Keratinocyte (primary cell): ENCODE data around the gene GMPS. TPM values are rescaled to one million over a fixed set of nuclear protein-coding genes. Genes with fewer than 3 reads are reported as not detected.

Source experiments
- DNase-seq: peaks from one replicate; pipeline ENCODE4 v3.0.0-alpha.2; 2011; ENCODE audit warnings: low read depth, missing footprints, low spot score
- FAIRE-seq: peaks from 2 replicates; lab custom pipeline; 2011; peaks lifted over from hg19 to GRCh38; lab: Jason Lieb, UNC
- H2AFZ ChIP-seq: 2 replicates; pipeline ENCODE4 v1.6.0; 2012; ENCODE audit warnings: low read length, control low read depth, inconsistent platforms; ENCODE audit not compliant: control insufficient read depth
- H3K27ac ChIP-seq: 2 replicates; pipeline ENCODE4 v1.5.1; 2011; ENCODE audit warnings: low read length; ENCODE audit not compliant: control insufficient read depth, insufficient read depth
- H3K27me3 ChIP-seq: 3 replicates; pipeline ENCODE4 v1.6.0; 2011; ENCODE audit warnings: low read length; ENCODE audit not compliant: control insufficient read depth, insufficient read depth; ENCODE audit errors: extremely low read depth
- H3K36me3 ChIP-seq, 2 experiments: 2 replicates in 1 of 2; 3 replicates in 1 of 2; pipeline ENCODE4 v1.5.1; 2011; ENCODE audit warnings: low read length in 2 of 2, mild to moderate bottlenecking in 1 of 2; ENCODE audit not compliant: control insufficient read depth in 2 of 2, insufficient read depth in 2 of 2; ENCODE audit errors: extremely low read depth in 1 of 2
- H3K4me1 ChIP-seq: 3 replicates; pipeline ENCODE4 v1.5.1; 2011; ENCODE audit warnings: low read length; ENCODE audit not compliant: control insufficient read depth, insufficient read depth; ENCODE audit errors: extremely low read depth
- H3K4me2 ChIP-seq: 3 replicates; pipeline ENCODE4 v1.6.0; 2011; ENCODE audit warnings: low read depth, low read length; ENCODE audit not compliant: control insufficient read depth, insufficient read depth; ENCODE audit errors: extremely low read depth
- H3K4me3 ChIP-seq, 3 experiments: fragments of 200-600 bp in 1 of 3; sonication (generic) in 1 of 3; 2 replicates in 2 of 3; 3 replicates in 1 of 3; pipeline ENCODE4 v1.5.1; 2011 to 2016; ENCODE audit warnings: low read length in 3 of 3, mild to moderate bottlenecking in 3 of 3, control low read depth in 2 of 3, inconsistent platforms in 1 of 3, low read depth in 1 of 3, mixed read lengths in 1 of 3, mixed run types in 1 of 3, moderate library complexity in 1 of 3; ENCODE audit not compliant: control insufficient read depth in 2 of 3, insufficient read depth in 2 of 3; ENCODE audit errors: extremely low read depth in 1 of 3
- H3K79me2 ChIP-seq: 2 replicates; pipeline ENCODE4 v1.6.0; 2012; ENCODE audit warnings: low read length; ENCODE audit not compliant: control insufficient read depth, insufficient read depth
- H3K9ac ChIP-seq: 3 replicates; pipeline ENCODE4 v1.6.0; 2011; ENCODE audit warnings: low read length; ENCODE audit not compliant: control insufficient read depth, insufficient read depth; ENCODE audit errors: extremely low read depth
- H3K9me1 ChIP-seq: 3 replicates; pipeline ENCODE4 v1.6.0; 2011; ENCODE audit warnings: low read length; ENCODE audit not compliant: control insufficient read depth, insufficient read depth; ENCODE audit errors: extremely low read depth
- H3K9me3 ChIP-seq: 2 replicates; pipeline ENCODE4 v1.5.1; 2012; ENCODE audit warnings: low read depth, low read length; ENCODE audit not compliant: control insufficient read depth
- H4K20me1 ChIP-seq: 3 replicates; pipeline ENCODE4 v1.6.0; 2011; ENCODE audit warnings: low read length; ENCODE audit not compliant: control insufficient read depth, insufficient read depth; ENCODE audit errors: extremely low read depth
- CTCF ChIP-seq, 3 experiments: IDR thresholded peaks in 1 of 3; conservative IDR thresholded peaks in 1 of 3; optimal IDR thresholded peaks in 1 of 3; 2 replicates in 2 of 3; 3 replicates in 1 of 3; pipeline versions ENCODE3 to v1.5.1; 2011; ENCODE audit warnings: low read length in 3 of 3, mild to moderate bottlenecking in 3 of 3, moderate library complexity in 2 of 3, control low read depth in 1 of 3, inconsistent platforms in 1 of 3; ENCODE audit not compliant: insufficient read depth in 2 of 3; ENCODE audit errors: extremely low read depth in 1 of 3
- EZH2 ChIP-seq: IDR thresholded peaks from one replicate; pipeline ENCODE4 v1.6.1; 2012; ENCODE audit warnings: inconsistent platforms, mild to moderate bottlenecking, low read length, moderate library complexity
- dilution Hi-C: fragments of 300-500 bp; cut with MboI; formaldehyde crosslinking; loops from one replicate; pipeline ENCODE4 v1.7.0; 2020; ENCODE audit warnings: low sequenced_read_pairs; ENCODE audit not compliant: extremely low pct_ligation_motif_present
- polyA plus RNA-seq, 5 experiments: library from polyadenylated mRNA; depleted of rRNA in 3 of 5; stranded (reverse) in 3 of 5; stranded (forward) in 1 of 5; unstranded in 1 of 5; fragments of >200 nt; gene quantifications; 1 replicate in 1 of 5; 2 replicates in 3 of 5; 3 replicates in 1 of 5; pipeline versions ENCODE4 v1.2.1 to v1.2.3, GENCODE V29; 2011 to 2012; ENCODE audit warnings: missing spikeins in 2 of 5, low read depth in 1 of 5, low replicate concordance in 1 of 5

GMPS gene
- polyA plus RNA-seq, 1 donor (not counting 4 experiments of a cell fraction or from before 2014, with no cell fraction given) = 51.8 TPM

GRCh38 chr3:155906900-155907299 lies 36.5 kb downstream of the GMPS start:
- TF ChIP-seq EZH2 = no peak
- TF ChIP-seq CTCF (optimal IDR thresholded peaks at IDR 0.05 in 1 of 3, IDR thresholded peaks at IDR 0.05 in 1 of 3, conservative IDR thresholded peaks at IDR 0.05 in 1 of 3; ENCODE audit: extremely low read depth in 1 of 3, insufficient read depth in 2 of 3, low read length in 3 of 3) = no peak
- no peak overlapping the region for H3K4me3 ChIP-seq
- DNase-seq = no peak
- peaks cover 1% of the 10 kb centered on the region for H3K79me2 ChIP-seq
- no peaks in the 10 kb centered on the region for H3K9me1 ChIP-seq
- no peak overlapping the region for H3K4me2 ChIP-seq
- H4K20me1 ChIP-seq = no peaks in the 10 kb centered on the region
- H3K4me1 ChIP-seq = peaks cover 3% of the 10 kb centered on the region
- dilution Hi-C loops = no loop called here
- H3K27me3 ChIP-seq = no peaks in the 10 kb centered on the region
- no peak overlapping the region for H2AFZ ChIP-seq
- peaks cover 6% of the 10 kb centered on the region in 2 experiments for H3K36me3 ChIP-seq
- H3K9me3 ChIP-seq = no peaks in the 10 kb centered on the region
- H3K9ac ChIP-seq = no peak overlapping the region
- H3K27ac ChIP-seq = no peak overlapping the region
- FAIRE-seq = no peak

GRCh38 chr3:155908086-155908485 lies 37.6 kb downstream of the GMPS start:
- FAIRE-seq (no peak), DNase-seq (no peak)
- TF ChIP-seq CTCF (optimal IDR thresholded peaks at IDR 0.05 in 1 of 3, IDR thresholded peaks at IDR 0.05 in 1 of 3, conservative IDR thresholded peaks at IDR 0.05 in 1 of 3; ENCODE audit: extremely low read depth in 1 of 3, insufficient read depth in 2 of 3, low read length in 3 of 3) (no peak), EZH2 (no peak)
- Histone ChIP-seq H2AFZ (no peak overlapping the region), H3K9me1 (no peaks in the 10 kb centered on the region), H3K9ac (no peak overlapping the region), H4K20me1 (no peaks in the 10 kb centered on the region), H3K79me2 (no peaks in the 10 kb centered on the region), H3K4me3 (no peak overlapping the region), H3K27ac (no peak overlapping the region), H3K27me3 (no peaks in the 10 kb centered on the region), H3K4me1 (peaks cover 3% of the 10 kb centered on the region), H3K9me3 (no peaks in the 10 kb centered on the region), H3K4me2 (no peak overlapping the region), H3K36me3 (peaks cover 5 to 6% of the 10 kb centered on the region in 2 experiments)
- dilution Hi-C loops = no loop called here
